Measurements from ENCODE around the gene RCAN3. TPM values are rescaled to one million over a fixed set of nuclear protein-coding genes. Genes with fewer than 3 reads are reported as not detected.
"Not testable (repeated sequence)": the region's sequence is repeated elsewhere in the genome, so short reads cannot be mapped to it uniquely, and the experiment has no call there.

The RCAN3 gene
- total RNA-seq, 1 donor from 2014 or later: 11.3 TPM

- ATAC-seq: no peak
- no peaks in the 10 kb centered on the region for H3K36me3 ChIP-seq
- DNase-seq: no peak
- no peak overlapping the region for H3K27ac ChIP-seq
- TF ChIP-seq, protein P1, sequence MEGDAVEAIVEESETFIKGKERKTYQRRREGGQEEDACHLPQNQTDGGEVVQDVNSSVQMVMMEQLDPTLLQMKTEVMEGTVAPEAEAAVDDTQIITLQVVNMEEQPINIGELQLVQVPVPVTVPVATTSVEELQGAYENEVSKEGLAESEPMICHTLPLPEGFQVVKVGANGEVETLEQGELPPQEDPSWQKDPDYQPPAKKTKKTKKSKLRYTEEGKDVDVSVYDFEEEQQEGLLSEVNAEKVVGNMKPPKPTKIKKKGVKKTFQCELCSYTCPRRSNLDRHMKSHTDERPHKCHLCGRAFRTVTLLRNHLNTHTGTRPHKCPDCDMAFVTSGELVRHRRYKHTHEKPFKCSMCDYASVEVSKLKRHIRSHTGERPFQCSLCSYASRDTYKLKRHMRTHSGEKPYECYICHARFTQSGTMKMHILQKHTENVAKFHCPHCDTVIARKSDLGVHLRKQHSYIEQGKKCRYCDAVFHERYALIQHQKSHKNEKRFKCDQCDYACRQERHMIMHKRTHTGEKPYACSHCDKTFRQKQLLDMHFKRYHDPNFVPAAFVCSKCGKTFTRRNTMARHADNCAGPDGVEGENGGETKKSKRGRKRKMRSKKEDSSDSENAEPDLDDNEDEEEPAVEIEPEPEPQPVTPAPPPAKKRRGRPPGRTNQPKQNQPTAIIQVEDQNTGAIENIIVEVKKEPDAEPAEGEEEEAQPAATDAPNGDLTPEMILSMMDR (IDR thresholded peaks at IDR 0.05): no peak
- no peaks in the 10 kb centered on the region for H3K9me3 ChIP-seq
- intact Hi-C loops (cut with DNase I): no loop called here
- H3K4me3 ChIP-seq: no peak overlapping the region
- no peaks in the 10 kb centered on the region for H3K27me3 ChIP-seq
- no peaks in the 10 kb centered on the region for H3K4me1 ChIP-seq
Observed at GRCh38 chr1:24528744-24529143, 26.1 kb downstream of the RCAN3 start.

DNA sequence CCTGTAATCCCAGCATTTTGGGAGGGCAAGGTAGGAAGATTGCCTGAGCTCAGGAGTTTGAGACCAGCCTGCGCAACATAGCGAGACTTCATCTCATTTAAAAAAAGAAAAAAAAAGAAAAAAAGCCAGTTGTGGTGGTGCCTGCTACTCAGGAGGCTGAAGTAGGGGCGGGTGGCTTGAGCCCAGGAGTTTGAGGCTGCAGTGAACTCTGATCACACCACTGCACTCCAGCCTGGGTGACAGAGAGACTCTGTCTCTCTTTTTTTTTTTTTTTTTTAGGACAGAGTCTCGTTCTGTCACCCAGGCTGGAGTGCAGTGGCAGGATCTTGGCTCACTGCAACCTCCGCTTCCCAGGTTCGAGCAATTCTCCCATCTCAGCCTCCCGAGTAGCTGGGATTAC lies 26.7 kb downstream of the RCAN3 start:
- H3K4me1 ChIP-seq; H3K27me3 ChIP-seq; ATAC-seq; H3K27ac ChIP-seq; H3K4me3 ChIP-seq; intact Hi-C loops (cut with DNase I); DNase-seq; H3K9me3 ChIP-seq; H3K36me3 ChIP-seq: not testable (repeated sequence)

- Histone ChIP-seq H3K4me1 (no peaks in the 10 kb centered on the region), H3K4me3 (peak overlapping the region; percentile 11), H3K9me3 (no peaks in the 10 kb centered on the region), H3K36me3 (no peaks in the 10 kb centered on the region), H3K27me3 (no peaks in the 10 kb centered on the region), H3K27ac (no peak overlapping the region)
- ATAC-seq: peak; percentile 39
- intact Hi-C loops (cut with DNase I): no loop called here
- no peak for DNase-seq
- TF ChIP-seq, protein P1 (IDR thresholded peaks at IDR 0.05): no peak
Observed at GRCh38 chr1:24535021-24535424, 32.4 kb downstream of the RCAN3 start.

- intact Hi-C loops (cut with DNase I): no loop called here
- H3K4me3 ChIP-seq: no peak overlapping the region
- H3K27ac ChIP-seq: no peak overlapping the region
- no peaks in the 10 kb centered on the region for H3K4me1 ChIP-seq
- no peak for DNase-seq
- no peaks in the 10 kb centered on the region for H3K27me3 ChIP-seq
- H3K36me3 ChIP-seq: no peaks in the 10 kb centered on the region
- ATAC-seq: no peak
- H3K9me3 ChIP-seq: no peaks in the 10 kb centered on the region
- TF ChIP-seq, protein P1 (IDR thresholded peaks at IDR 0.05): no peak
Observed at GRCh38 chr1:24535778-24536177, 33.1 kb downstream of the RCAN3 start.

DNA sequence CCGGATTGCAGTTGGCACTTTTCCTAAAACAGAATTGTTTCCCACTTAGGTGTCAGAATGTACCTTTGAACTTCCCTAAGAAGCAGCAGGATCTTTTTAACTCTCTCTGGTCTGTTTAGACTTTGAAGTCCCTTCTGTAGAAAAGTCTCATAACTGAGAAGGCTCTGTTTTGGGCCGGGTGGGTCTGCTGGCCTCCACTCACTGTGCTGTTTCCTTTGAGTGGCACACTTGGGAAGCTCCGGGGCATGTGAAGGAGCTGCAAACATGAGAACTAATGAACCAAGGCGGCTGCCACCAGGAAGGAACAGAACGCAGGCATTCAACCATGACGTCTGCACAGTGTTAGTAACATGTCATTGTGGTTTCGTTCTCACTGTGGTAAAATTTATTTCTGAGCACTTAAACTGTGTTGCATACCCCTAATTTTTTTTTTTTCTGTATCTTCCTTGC lies 33.8 kb downstream of the RCAN3 start:
- Histone ChIP-seq H3K27me3 (no peaks in the 10 kb centered on the region), H3K9me3 (no peaks in the 10 kb centered on the region), H3K36me3 (no peaks in the 10 kb centered on the region), H3K4me3 (no peak overlapping the region), H3K27ac (no peak overlapping the region), H3K4me1 (no peaks in the 10 kb centered on the region)
- ATAC-seq: peak; percentile 70
- TF ChIP-seq, protein P1 (IDR thresholded peaks at IDR 0.05): no peak
- DNase-seq: no peak
- intact Hi-C loops (cut with DNase I): no loop called here

DNA sequence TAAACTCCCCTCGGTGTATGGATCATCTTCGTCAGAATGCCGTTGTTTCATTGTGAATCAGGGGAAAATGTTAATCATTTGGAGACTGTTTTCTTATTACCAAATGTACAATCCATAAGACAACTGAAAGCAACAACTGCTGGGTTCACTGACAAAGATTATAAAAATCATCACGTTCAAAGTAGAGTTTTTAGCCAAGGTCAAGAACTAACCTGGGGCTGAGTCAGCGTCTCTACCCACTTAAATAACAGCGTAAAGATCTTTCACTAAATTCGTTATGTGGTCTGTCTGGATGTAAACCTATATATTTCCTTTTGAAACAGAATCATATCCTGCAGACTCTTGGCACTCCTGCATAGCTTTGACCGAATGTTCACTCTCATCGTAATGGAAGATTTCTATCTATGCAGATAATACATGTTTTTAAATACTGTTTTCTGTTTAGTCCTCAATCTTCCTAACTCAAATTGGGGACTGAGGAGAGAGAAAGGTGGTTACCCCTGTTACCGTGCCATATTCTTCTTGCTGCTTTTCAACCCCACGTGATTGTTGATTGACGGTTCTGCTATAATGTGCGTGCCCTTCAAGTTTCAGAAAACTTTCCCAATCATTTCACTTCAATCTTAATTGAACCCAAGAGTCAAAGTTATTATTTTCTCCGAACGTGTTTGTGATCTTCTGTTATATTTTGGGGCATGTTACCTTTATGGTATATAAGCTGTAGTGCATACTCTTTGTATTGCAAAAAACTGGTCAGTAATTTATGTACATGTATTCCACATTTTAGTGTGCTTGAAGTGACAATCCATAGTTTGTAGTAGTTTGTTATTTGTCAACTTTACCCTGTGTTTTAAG lies 37.6 kb downstream of the RCAN3 start:
- ATAC-seq (no peak), DNase-seq (no peak)
- H3K4me3 ChIP-seq: no peak overlapping the region
- no peaks in the 10 kb centered on the region for H3K4me1 ChIP-seq
- intact Hi-C loops (cut with DNase I): no loop called here
- no peaks in the 10 kb centered on the region for H3K9me3 ChIP-seq
- H3K27ac ChIP-seq: no peak overlapping the region
- H3K36me3 ChIP-seq: no peaks in the 10 kb centered on the region
- TF ChIP-seq, protein P1 (IDR thresholded peaks at IDR 0.05): no peak
- H3K27me3 ChIP-seq: no peaks in the 10 kb centered on the region

Measured in upper lobe of right lung (tissue), 1 donor.